ENCODE measurements around the gene NXN.
"Not testable (repeated sequence)": the region's sequence is repeated elsewhere in the genome, so short reads cannot be mapped to it uniquely, and the experiment has no call there.

The NXN gene

DNA sequence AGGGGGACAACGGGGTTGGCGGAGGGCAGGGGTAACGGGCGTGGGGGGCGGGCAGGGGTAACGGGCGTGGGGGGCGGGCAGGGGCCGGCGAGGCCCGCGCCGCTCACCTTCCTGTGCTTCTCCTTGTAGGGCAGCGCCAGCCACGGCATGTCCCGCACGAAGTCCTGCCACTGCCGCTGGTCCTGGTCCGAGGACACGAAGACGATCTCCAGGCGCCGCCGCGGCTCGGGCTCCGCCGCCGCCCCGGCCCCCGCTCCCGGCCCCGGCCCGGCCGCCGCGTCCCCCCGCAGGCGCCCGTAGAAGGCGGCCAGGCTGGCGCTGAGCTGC, 401 bp downstream of the NXN start:
- DNase-seq (ENCODE audit: low read depth in 3 of 3), result no peak

DNA sequence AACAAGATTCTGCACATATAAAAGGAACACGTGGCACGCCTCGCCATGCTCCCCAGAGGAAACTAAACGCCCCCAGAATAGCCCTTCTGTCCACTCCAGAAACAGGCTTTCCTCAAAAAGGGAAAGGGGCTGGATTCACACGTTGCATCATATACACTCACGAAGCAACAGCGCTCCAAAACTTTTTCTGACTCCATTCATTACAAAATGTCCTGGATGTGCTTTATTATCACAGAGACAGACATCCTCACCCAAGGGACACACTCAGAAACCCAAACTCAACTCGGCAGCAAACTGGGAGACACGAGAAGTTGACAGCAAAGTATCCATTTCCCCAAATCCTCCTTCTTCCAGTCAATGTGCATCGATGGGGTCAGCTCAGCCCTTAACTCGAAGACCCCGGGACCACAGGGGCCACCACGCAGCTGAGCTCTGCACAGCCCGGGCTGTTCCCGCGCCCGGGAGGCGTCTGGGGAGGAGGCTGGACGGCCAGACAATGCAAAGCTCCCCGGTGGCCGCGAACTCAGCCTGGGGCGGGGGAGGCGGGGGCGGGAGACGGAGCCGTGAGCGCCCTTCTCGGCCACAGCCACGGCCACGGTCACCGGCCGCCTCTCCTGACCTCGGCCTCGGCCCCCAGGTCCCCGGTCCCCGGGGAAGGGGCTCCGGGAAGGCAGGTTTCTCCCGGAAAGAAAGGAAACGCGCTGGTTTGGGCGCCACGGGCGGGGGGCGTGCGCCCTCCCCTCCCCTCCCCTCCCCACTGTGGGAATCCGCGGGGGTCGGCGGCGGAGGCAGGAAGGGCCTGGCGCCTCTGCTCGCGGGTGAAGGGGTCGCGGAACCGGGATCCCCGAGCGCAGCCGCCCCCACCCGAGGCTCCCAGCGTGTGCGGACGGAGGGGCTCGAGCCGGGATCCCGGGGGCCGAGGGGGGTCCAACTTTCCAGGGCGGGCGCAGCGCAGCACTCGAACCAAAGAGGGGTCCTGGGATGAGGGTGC, 1.2 kb downstream of the NXN start:
- no peak for DNase-seq (ENCODE audit: low read depth in 3 of 3)

DNA sequence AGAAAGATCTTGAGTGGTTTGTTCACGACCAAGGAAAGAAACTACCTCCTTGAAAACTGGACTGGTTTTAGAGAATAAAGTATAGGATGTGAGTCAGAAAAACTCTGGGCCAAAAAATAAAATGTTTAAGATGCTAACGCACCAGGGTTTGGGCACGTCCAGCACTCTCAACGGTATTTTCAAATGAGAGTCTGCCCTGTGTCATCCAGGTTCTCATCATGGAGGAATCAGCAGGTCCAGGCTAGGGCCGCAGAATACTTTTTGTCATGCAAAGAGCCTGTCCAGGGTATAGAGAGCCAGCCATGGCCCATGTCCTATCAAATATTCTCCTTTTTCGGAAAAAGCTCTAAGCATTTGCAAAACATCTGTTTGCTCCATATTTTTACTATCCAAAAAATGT, 2.4 kb downstream of the NXN start:
- DNase-seq (ENCODE audit: low read depth in 3 of 3), result no peak

DNA sequence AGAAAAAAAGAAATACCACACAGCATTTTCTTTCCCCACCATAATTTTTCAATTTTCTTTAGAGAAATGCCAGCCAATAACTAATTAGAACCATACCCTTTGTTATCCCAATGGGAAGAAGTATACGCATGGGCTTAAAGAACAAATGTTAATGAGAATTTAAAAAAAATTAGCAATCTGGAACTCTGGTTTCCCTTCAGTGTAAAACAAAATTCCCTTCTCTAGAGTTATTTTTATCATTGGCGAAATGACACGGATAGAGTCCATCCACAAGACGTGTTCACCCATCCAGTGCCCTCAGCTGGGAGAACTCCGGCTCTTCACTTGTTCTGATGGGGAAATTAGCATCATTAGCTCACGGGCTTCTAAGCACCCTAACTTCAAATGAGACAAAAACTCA, 3.3 kb downstream of the NXN start:
- no peak for DNase-seq (ENCODE audit: low read depth in 3 of 3)

GRCh38 chr17:975371-975915, 4.1 kb downstream of the NXN start:
- DNase-seq (ENCODE audit: low read depth in 3 of 3), result no peak

DNA sequence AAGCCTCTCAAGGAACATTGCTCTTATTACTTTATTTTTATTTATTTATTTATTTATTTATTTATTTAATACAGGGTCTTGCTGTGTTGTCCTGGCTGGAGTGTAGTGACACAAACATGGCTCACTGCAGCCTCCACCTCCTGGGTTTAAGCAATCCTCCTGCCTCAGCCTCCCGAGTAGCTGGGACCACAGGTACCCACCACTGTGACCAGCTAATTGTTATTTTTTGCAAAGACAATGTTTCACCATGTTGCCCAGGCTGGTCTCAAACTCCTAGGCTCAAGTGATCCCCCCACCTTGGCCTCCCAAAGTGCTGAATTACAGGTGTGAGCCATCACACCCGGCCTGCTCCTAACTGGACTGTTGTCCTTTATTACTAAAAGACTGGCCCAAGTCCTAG, 4.8 kb downstream of the NXN start:
- DNase-seq (ENCODE audit: low read depth in 3 of 3), result not testable (repeated sequence)

DNA sequence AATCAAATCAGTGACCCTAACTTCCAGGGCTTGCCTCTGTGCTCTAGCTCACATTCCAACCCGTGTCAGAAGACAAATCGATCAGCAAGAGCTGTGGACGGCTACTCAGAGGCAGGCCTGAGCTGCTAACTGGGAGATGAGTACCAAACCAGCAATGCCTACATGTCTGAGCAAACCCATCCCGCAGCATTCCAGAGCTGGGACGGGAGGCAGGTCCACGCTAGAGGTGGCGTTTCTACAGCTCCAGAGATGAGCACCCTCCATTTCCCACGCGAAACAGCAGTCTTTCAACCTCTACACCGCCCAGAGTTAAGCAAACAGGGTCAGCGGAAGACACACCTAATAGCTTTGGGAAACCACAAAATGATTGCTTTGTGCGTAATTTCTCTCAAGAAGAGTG, 6.5 kb downstream of the NXN start:
- no peak for DNase-seq (ENCODE audit: low read depth in 3 of 3)

DNA sequence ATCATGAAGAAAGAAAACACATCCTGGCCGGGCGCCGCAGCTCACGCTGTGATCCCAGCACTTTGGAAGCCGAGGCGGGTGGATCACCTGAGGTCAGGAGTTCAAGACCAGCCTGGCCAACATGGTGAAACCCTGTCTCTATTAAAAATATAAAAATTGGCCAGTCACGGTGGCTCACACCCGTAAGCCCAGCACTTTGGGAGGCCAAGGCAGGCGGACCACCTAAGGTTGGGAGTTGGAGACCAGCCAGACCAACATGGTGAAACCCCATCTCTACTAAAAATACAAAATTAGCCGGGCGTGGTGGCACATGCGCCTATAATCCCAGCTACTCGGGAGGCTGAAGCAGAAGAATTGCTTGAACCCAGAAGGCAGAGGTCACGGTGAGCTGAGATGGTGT, 7.7 kb downstream of the NXN start:
- not testable (repeated sequence) for DNase-seq (ENCODE audit: low read depth in 3 of 3)

DNA sequence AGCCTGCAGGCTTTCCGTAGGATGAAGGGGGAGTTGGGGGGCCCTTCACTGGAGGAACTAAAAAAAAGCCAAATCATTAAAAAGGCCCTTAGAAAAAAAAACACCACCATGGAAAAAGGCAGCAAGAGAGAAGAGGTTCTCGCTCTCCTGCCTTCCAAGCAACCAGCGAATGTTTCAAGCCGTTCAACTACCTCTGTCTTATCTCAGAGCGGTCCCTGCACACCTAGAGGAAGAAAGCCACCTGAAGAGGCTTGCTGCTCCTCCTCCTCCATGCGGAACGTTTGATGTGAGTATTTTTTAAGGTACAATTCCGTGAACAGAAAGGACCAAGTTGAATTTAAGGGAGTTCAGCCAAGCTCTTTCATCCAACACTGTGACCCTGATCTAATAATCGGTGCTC, 9.2 kb downstream of the NXN start:
- no peak for DNase-seq (ENCODE audit: low read depth in 3 of 3)

DNA sequence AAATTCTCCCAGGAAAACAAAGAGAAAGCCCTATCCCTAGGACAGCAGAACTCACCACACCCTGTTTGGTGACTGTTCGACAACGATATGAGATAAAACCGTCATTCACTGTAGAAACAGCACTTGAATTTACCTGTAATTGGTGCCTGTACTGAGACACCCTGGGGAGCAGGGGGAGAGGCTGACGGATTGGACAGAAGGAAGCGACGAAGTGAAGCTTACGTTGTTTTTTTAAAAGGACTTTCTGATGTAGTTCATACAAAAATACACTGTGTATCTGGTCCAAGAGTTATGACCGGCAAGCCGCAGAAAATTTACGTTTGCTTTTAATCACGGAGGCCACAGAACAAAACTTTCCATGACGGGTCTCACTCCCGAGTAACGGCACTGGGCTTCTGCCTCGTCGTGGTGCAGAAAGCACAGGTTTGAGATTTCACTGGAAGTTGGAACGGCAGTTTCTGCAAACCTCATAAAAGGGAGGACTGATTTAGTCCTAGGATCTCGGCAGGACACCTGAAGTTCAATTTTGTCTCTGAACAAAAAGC, 9.7 kb downstream of the NXN start:
- DNase-seq (ENCODE audit: low read depth in 3 of 3), result no peak

- DNase-seq (ENCODE audit: low read depth in 3 of 3), result no peak
These were observed 10.5 kb downstream of the NXN start for GRCh38 chr17:968812-969730.

DNA sequence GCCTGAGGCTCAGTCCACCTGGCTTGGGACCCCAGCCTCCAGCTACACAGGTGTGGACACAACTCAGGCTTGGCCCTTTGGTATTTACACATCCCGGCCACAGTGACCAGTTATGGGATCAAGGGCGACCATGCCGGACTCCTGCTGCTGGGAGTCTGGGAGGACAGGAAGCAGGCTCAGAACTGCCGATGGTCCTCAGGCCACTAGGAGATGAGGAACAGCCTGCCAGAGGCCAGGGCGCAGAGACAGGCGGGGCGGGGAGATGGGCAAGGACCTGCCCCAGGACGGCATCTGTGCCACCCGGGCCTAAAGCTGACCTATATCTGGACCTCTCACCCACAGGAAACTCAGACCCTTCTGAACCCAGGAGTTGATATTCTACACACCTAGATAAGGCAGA, 12.5 kb downstream of the NXN start:
- no peak for DNase-seq (ENCODE audit: low read depth in 3 of 3)

- no peak for DNase-seq (ENCODE audit: low read depth in 3 of 3)
These were observed 14.1 kb downstream of the NXN start for GRCh38 chr17:965311-965989.

DNA sequence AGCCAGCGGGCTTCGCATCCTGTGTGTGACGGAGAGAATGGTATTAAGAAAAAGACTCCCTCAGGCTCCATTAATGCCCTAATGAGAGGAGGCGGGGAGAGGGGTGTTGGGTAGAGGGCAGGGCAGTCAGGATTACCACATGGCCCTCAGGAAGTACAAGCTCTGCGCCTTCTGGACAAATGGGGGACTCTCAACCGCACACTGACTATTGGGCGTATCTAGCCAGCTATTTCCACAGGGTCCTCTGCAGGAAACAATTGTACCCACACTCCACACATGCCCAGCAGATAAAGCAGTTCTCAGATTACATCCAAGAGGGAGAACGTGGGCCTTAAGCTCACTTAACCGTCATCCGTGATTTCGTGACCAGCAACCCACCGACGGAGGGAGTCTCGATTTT, 14.7 kb downstream of the NXN start:
- DNase-seq (ENCODE audit: low read depth in 3 of 3), result no peak

GRCh38 chr17:962670-963069, 16.9 kb downstream of the NXN start:
- no peak for DNase-seq (ENCODE audit: low read depth in 3 of 3)

GRCh38 chr17:962166-962565, 17.4 kb downstream of the NXN start:
- DNase-seq (ENCODE audit: low read depth in 3 of 3), result no peak

- DNase-seq (ENCODE audit: low read depth in 3 of 3), result no peak
These were observed 20.7 kb downstream of the NXN start for GRCh38 chr17:958712-959451.

DNA sequence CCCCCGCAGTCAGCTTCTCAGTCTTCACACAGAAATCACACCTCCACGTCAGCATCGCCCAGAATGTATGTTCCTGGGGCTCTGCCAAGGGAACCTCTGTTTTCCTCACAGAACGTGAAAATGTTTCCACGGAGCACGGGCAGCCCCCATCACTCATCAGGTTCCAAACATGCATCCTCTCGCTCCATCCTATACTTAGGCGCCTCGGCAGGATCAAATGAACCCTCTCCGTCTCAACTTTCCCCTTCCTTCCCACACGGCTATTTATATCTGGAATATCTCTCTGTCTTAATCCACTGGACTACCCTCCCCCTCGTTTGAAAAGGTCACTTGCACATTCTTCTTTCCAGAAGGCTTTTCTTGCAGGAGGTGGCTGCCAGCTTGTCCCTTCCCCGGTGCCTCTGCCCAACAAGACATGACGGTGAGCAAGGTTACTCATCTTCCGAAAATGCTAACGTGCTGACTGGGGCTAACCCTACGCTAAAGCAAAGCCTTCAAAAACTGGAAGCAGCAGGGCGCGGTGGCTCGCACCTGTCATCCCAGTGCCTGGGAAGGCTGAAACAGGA, 21.6 kb downstream of the NXN start:
- no peak for DNase-seq (ENCODE audit: low read depth in 3 of 3)

- DNase-seq (ENCODE audit: low read depth in 3 of 3), result no peak
These were observed 22.7 kb downstream of the NXN start for GRCh38 chr17:956905-957304.

- DNase-seq (ENCODE audit: low read depth in 3 of 3), result no peak
These were observed 25.0 kb downstream of the NXN start for GRCh38 chr17:954431-955164.

All from stimulated activated CD4-positive, alpha-beta T cell treated with anti-CD3 and anti-CD28 coated beads, TNF-alpha, amount 100 ng/mL, for 24 hours (primary cell).